H1 (cell line): ENCODE measurements around the gene DGCR8. TPM values are rescaled to one million over a fixed set of nuclear protein-coding genes. Genes with fewer than 3 reads are reported as not detected.

ENCODE experiments used
- CTCF ChIA-PET: fragments of 300-600 bp; sonication (Branson Sonifier 250); formaldehyde crosslinking; loops from one replicate; lab custom pipeline; 2021; ENCODE audit not compliant: partially characterized antibody; lab: Charles Lee
- POLR2A ChIA-PET: fragments of 300-600 bp; sonication (Branson Sonifier 250); formaldehyde crosslinking; loops from one replicate; lab custom pipeline; 2021; ENCODE audit warnings: inconsistent platforms; ENCODE audit not compliant: partially characterized antibody; lab: Charles Lee
- DNase-seq, 2 experiments: peaks; one replicate each; pipeline versions ENCODE4 v3.0.0 to v3.0.0-alpha.2; 2010 to 2022; ENCODE audit warnings: low spot score in 2 of 2, low read depth in 1 of 2, mixed read lengths in 1 of 2
- FAIRE-seq: peaks from 2 replicates; lab custom pipeline; 2011; peaks lifted over from hg19 to GRCh38; lab: Jason Lieb, UNC
- H2AFZ ChIP-seq: 2 replicates; pipeline ENCODE4 v1.8.1; 2012; ENCODE audit warnings: low read length, inconsistent platforms
- H2AK5ac ChIP-seq: 2 replicates; pipeline ENCODE4 v1.6.1; 2013; ENCODE audit warnings: low read depth, low read length
- H2BK120ac ChIP-seq: replicated peaks from 2 replicates; pipeline ENCODE3; 2013; ENCODE audit warnings: low read depth, low read length, inconsistent platforms
- H2BK12ac ChIP-seq: 2 replicates; pipeline ENCODE4 v1.6.1; 2013; ENCODE audit warnings: low read depth, low read length
- H2BK15ac ChIP-seq: 2 replicates; pipeline ENCODE4 v1.6.1; 2013; ENCODE audit warnings: low read length
- H2BK20ac ChIP-seq: 2 replicates; pipeline ENCODE4 v1.6.1; 2013; ENCODE audit warnings: low read length
- H2BK5ac ChIP-seq: 2 replicates; pipeline ENCODE4 v1.6.1; 2013; ENCODE audit warnings: low read depth, low read length
- H3K14ac ChIP-seq: 2 replicates; pipeline ENCODE4 v1.6.1; 2013; ENCODE audit warnings: inconsistent platforms; ENCODE audit not compliant: insufficient read length
- H3K18ac ChIP-seq: 2 replicates; pipeline ENCODE4 v1.6.1; 2013; ENCODE audit warnings: low read length; ENCODE audit errors: extremely low read depth
- H3K23ac ChIP-seq: 2 replicates; pipeline ENCODE4 v1.6.1; 2013; ENCODE audit warnings: inconsistent platforms; ENCODE audit not compliant: insufficient read length
- H3K23me2 ChIP-seq: 2 replicates; pipeline ENCODE4 v1.6.1; 2013; ENCODE audit warnings: low read depth, low read length
- H3K27ac ChIP-seq: 2 replicates; pipeline ENCODE4 v1.6.1; 2011; ENCODE audit warnings: low read depth, low read length, inconsistent platforms
- H3K27me3 ChIP-seq, 4 experiments: replicated peaks in 1 of 4; 1 replicate in 1 of 4; 2 replicates in 3 of 4; pipeline versions ENCODE4 v1.6.1 to v1.8.1; 2011 to 2013; ENCODE audit warnings: low read length in 3 of 4, mild to moderate bottlenecking in 3 of 4, inconsistent platforms in 2 of 4, mixed read lengths in 2 of 4, moderate library complexity in 1 of 4; ENCODE audit not compliant: control insufficient read depth in 3 of 4, insufficient read depth in 3 of 4; ENCODE audit errors: extremely low read depth in 1 of 4
- H3K36me3 ChIP-seq, 4 experiments: 2 replicates each; pipeline versions ENCODE4 v1.6.1 to v1.8.1; 2011 to 2013; ENCODE audit warnings: mild to moderate bottlenecking in 4 of 4, low read length in 3 of 4, moderate library complexity in 2 of 4, control low read depth in 1 of 4, inconsistent platforms in 1 of 4; ENCODE audit not compliant: insufficient read depth in 4 of 4, control insufficient read depth in 2 of 4
- H3K4ac ChIP-seq: replicated peaks from 2 replicates; pipeline ENCODE3; 2013; ENCODE audit warnings: low read length, low read depth, mixed read lengths, inconsistent platforms; ENCODE audit not compliant: insufficient read length
- H3K4me1 ChIP-seq, 4 experiments: replicated peaks in 1 of 4; 1 replicate in 1 of 4; 2 replicates in 3 of 4; pipeline versions ENCODE4 v1.6.1 to v1.8.1; 2011 to 2013; ENCODE audit warnings: low read length in 3 of 4, inconsistent platforms in 2 of 4, mixed read lengths in 1 of 4; ENCODE audit not compliant: insufficient read depth in 4 of 4, control insufficient read depth in 3 of 4
- H3K4me2 ChIP-seq, 2 experiments: 2 replicates each; pipeline versions ENCODE4 v1.6.1 to v1.8.1; 2011 to 2013; ENCODE audit warnings: low read depth in 2 of 2, low read length in 2 of 2, control low read depth in 1 of 2, inconsistent platforms in 1 of 2, mild to moderate bottlenecking in 1 of 2; ENCODE audit not compliant: insufficient read depth in 1 of 2
- H3K4me3 ChIP-seq, 4 experiments: fragments of 200-600, 300-600 bp in 1 of 4; sonication (generic), shearing (Covaris generic), sonication (Bioruptor Twin) in 1 of 4; 2 replicates each; pipeline versions ENCODE4 v1.5.1 to v1.8.1; 2011 to 2016; ENCODE audit warnings: low read length in 4 of 4, low read depth in 3 of 4, control low read depth in 2 of 4, inconsistent platforms in 2 of 4, mild to moderate bottlenecking in 2 of 4, mixed read lengths in 1 of 4, moderate library complexity in 1 of 4; ENCODE audit not compliant: insufficient read depth in 2 of 4; ENCODE audit errors: extremely low read depth in 1 of 4
- H3K56ac ChIP-seq: replicated peaks from 2 replicates; pipeline ENCODE3; 2013; ENCODE audit warnings: low read depth, mild to moderate bottlenecking, mixed read lengths, low read length, inconsistent platforms; ENCODE audit not compliant: insufficient read length
- H3K79me1 ChIP-seq: 2 replicates; pipeline ENCODE4 v1.6.1; 2013; ENCODE audit warnings: low read depth, low read length, control low read depth
- H3K79me2 ChIP-seq, 2 experiments: 2 replicates each; pipeline versions ENCODE4 v1.6.1 to v1.8.1; 2012 to 2013; ENCODE audit warnings: low read length in 2 of 2, mild to moderate bottlenecking in 2 of 2, inconsistent platforms in 1 of 2; ENCODE audit not compliant: insufficient read depth in 2 of 2, control insufficient read depth in 1 of 2
- H3K9ac ChIP-seq, 4 experiments: replicated peaks in 1 of 4; 1 replicate in 1 of 4; 2 replicates in 3 of 4; pipeline versions ENCODE4 v1.6.1 to v1.8.1; 2011 to 2013; ENCODE audit warnings: low read depth in 3 of 4, low read length in 3 of 4, control low read depth in 2 of 4, mild to moderate bottlenecking in 2 of 4, moderate library complexity in 2 of 4, inconsistent platforms in 1 of 4; ENCODE audit errors: extremely low read depth in 1 of 4
- H3K9me3 ChIP-seq, 2 experiments: 2 replicates each; pipeline versions ENCODE4 v1.6.1 to v1.8.1; 2012 to 2013; ENCODE audit warnings: mild to moderate bottlenecking in 2 of 2, moderate library complexity in 2 of 2, control low read depth in 1 of 2, inconsistent platforms in 1 of 2, low read depth in 1 of 2, low read length in 1 of 2, mixed read lengths in 1 of 2; ENCODE audit not compliant: insufficient read depth in 2 of 2
- H4K20me1 ChIP-seq, 2 experiments: replicated peaks in 1 of 2; 2 replicates each; pipeline versions ENCODE3 to v1.8.1; 2011 to 2013; ENCODE audit warnings: inconsistent platforms in 2 of 2, low read length in 2 of 2, mild to moderate bottlenecking in 1 of 2; ENCODE audit not compliant: insufficient read depth in 2 of 2, control insufficient read depth in 1 of 2
- H4K5ac ChIP-seq: 2 replicates; pipeline ENCODE4 v1.6.1; 2013; ENCODE audit warnings: low read length, low read depth, mixed read lengths, inconsistent platforms; ENCODE audit not compliant: insufficient read length
- H4K8ac ChIP-seq: 2 replicates; pipeline ENCODE4 v1.8.0; 2013; ENCODE audit warnings: mild to moderate bottlenecking, moderate library complexity, low read length, inconsistent platforms; ENCODE audit not compliant: insufficient read depth; ENCODE audit errors: extremely low read depth
- H4K91ac ChIP-seq: replicated peaks from 2 replicates; pipeline ENCODE3; 2013; ENCODE audit warnings: low read length, mixed read lengths, inconsistent platforms; ENCODE audit not compliant: insufficient read length
- ATF3 ChIP-seq: IDR thresholded peaks from 2 replicates; pipeline ENCODE4 v1.6.1; 2011; ENCODE audit warnings: low read depth, mild to moderate bottlenecking, low read length; ENCODE audit not compliant: insufficient read depth
- BACH1 ChIP-seq: IDR thresholded peaks from 2 replicates; pipeline ENCODE4 v1.6.1; 2012; ENCODE audit warnings: low read length, improper control_type of control experiment
- CHD2 ChIP-seq: IDR thresholded peaks from 2 replicates; pipeline ENCODE4 v1.6.1; 2012; ENCODE audit warnings: low read length, improper control_type of control experiment
- CREB1 ChIP-seq: IDR thresholded peaks from 2 replicates; pipeline ENCODE4 v1.6.1; 2012; ENCODE audit warnings: inconsistent platforms
- GTF2F1 ChIP-seq: IDR thresholded peaks from 2 replicates; pipeline ENCODE4 v1.6.1; 2012; ENCODE audit warnings: low read depth, low read length, improper control_type of control experiment, borderline replicate concordance
- NRF1 ChIP-seq: IDR thresholded peaks from 2 replicates; pipeline ENCODE4 v1.6.1; 2011; ENCODE audit warnings: mild to moderate bottlenecking, low read depth, low read length, improper control_type of control experiment
- PHF8 ChIP-seq: fragments of 200-600 bp; sonication (generic); conservative IDR thresholded peaks from 2 replicates; pipeline ENCODE4 v1.7.1; 2012; ENCODE audit warnings: low read depth, mild to moderate bottlenecking, inconsistent platforms, low read length, moderate library complexity
- SIX5 ChIP-seq: IDR thresholded peaks from 2 replicates; pipeline ENCODE4 v1.6.1; 2011; ENCODE audit warnings: mild to moderate bottlenecking, low read depth, low read length
- TAF7 ChIP-seq: optimal IDR thresholded peaks from 2 replicates; pipeline ENCODE3; 2011; ENCODE audit warnings: low read depth, mild to moderate bottlenecking, inconsistent platforms, low read length, moderate library complexity, borderline replicate concordance
- WGBS, 2 experiments: shearing (Covaris generic) in 1 of 2; methylation state at CpG; one replicate each; pipeline versions ENCODE4 v1.1.6 to v1.1.7; 2013 to 2015; ENCODE audit warnings: low lambda C conversion rate in 2 of 2, mixed read lengths in 2 of 2, inconsistent platforms in 1 of 2, low coverage in 1 of 2, missing lambda C conversion rate in 1 of 2; ENCODE audit not compliant: insufficient replicate concordance in 2 of 2, insufficient coverage in 1 of 2, insufficient read length in 1 of 2; ENCODE audit errors: extremely low coverage in 1 of 2, missing lambda C conversion rate in 1 of 2; 5-methylcytosine and 5-hydroxymethylcytosine counted together
- polyA plus RNA-seq, 7 experiments: library from polyadenylated mRNA; depleted of rRNA in 3 of 7; stranded (reverse) in 5 of 7; unstranded in 2 of 7; fragments of >200 nt in 5 of 7; fragments of 200-250 nt in 2 of 7; gene quantifications; 1 replicate in 5 of 7; 2 replicates in 1 of 7; 4 replicates in 1 of 7; pipeline versions ENCODE4 v1.2.1 to v1.2.3, GENCODE V29; 2011 to 2013; ENCODE audit warnings: missing spikeins in 2 of 7, mixed read lengths in 2 of 7
- total RNA-seq: library from RNA; stranded (reverse); fragmentation: NEBNext Ultra II Directional; extraction: Animal tissue kit (Norgen Biotek cat#: 25700); gene quantifications from 2 replicates; pipeline ENCODE4 v1.2.1, GENCODE V29; 2021

DGCR8 gene
- total and polyA plus RNA-seq, 2 of the 8 experiments (the other 6 are each of a cell fraction or from before 2014, with no cell fraction given): 23.7 to 43.7 TPM

GRCh38 chr22:20089226-20089976, 9.4 kb downstream of the DGCR8 start:
- H2AFZ ChIP-seq: no peak overlapping the region
- H3K14ac ChIP-seq: no peak overlapping the region
- H2AK5ac ChIP-seq: no peak overlapping the region
- no peak overlapping the region for H4K91ac ChIP-seq
- H3K18ac ChIP-seq: no peak overlapping the region
- no peaks in the 10 kb centered on the region for H3K4me1 ChIP-seq
- peaks cover 24 to 51% of the 10 kb centered on the region in 2 experiments for H4K20me1 ChIP-seq
- H3K79me1 ChIP-seq: peaks cover 18% of the 10 kb centered on the region
- no peak overlapping the region for H3K4ac ChIP-seq
- DNase-seq (no peak), FAIRE-seq (no peak)
- peaks cover 75 to 87% (median 84%) of the 10 kb centered on the region in 4 experiments for H3K36me3 ChIP-seq
- 94% methylated on average over 17 of the region's 17 CpGs; no CpG with 5 or more reads in 1 of the 2 experiments for WGBS, 2 experiments
- H3K56ac ChIP-seq: no peak overlapping the region
- no peaks in the 10 kb centered on the region for H3K27me3 ChIP-seq
- H2BK20ac ChIP-seq: no peak overlapping the region
- no peak overlapping the region for H2BK15ac ChIP-seq
- POLR2A ChIA-PET: interaction anchor here (0.8 to 29.4 kb wide), 5 partner anchors 8 to 117 kb away, joined by 3 to 598 read pairs (median 6); partner anchors contain the start of genes DGCR8, RANBP1 and TRMT2A
- no peaks in the 10 kb centered on the region; a peak in 1 of 4 replicates for H3K9me3 ChIP-seq
- H4K8ac ChIP-seq: no peak overlapping the region
- CTCF ChIA-PET: interaction anchor here (1.2 to 2.2 kb wide), 3 partner anchors 16 to 30 kb away, joined by 3 to 6 read pairs (median 3); no protein-coding TSS in a partner anchor
- no peak overlapping the region for H3K4me3 ChIP-seq
- H3K27ac ChIP-seq: no peak overlapping the region
- H3K9ac ChIP-seq: no peak overlapping the region
- H3K23ac ChIP-seq: no peak overlapping the region
- no peak overlapping the region for H2BK5ac ChIP-seq
- H4K5ac ChIP-seq: no peak overlapping the region
- H3K79me2 ChIP-seq: peaks cover 0 to 29% of the 10 kb centered on the region in 2 experiments; a peak in 3 of 4 replicates
- H2BK120ac ChIP-seq: no peak overlapping the region
- no peak overlapping the region for H3K4me2 ChIP-seq
- H2BK12ac ChIP-seq: no peak overlapping the region
- H3K23me2 ChIP-seq: no peaks in the 10 kb centered on the region
- TF ChIP-seq CHD2 (no peak), GTF2F1 (no peak), NRF1 (no peak), CREB1 (no peak), PHF8 (no peak), TAF7 (no peak), ATF3 (no peak), BACH1 (no peak), SIX5 (no peak)
